Body of pancreas (tissue), 4 donors: ENCODE results near the gene ANKRD39. TPM values are rescaled to one million over a fixed set of nuclear protein-coding genes. Genes with fewer than 3 reads are reported as not detected.
A peak's percentile ranks its signal among the peaks of the same experiment; 100 is the strongest.

Experiments used
- ATAC-seq: fragments of 150-250 bp; one replicate; pipeline ENCODE4 v1.9.1; 2016
- DNase-seq, 4 donors: peaks; one replicate each; pipeline ENCODE4 v3.0.0-alpha.2; 2019
- H3K27ac ChIP-seq, 4 donors: fragments of 200-600 bp; sonication (generic); 1 replicate in 3 of 4; 2 replicates in 1 of 4; pipeline versions ENCODE4 v1.5.1 to v1.6.1; 2016 to 2019; ENCODE audit warnings: mild to moderate bottlenecking in 1 of 4, mixed read lengths in 1 of 4, moderate library complexity in 1 of 4
- H3K27me3 ChIP-seq, 2 donors: fragments of 200-600 bp; sonication (generic); one replicate each; pipeline ENCODE4 v1.6.0; 2016; ENCODE audit warnings: mild to moderate bottlenecking in 1 of 2
- H3K36me3 ChIP-seq, 2 donors: fragments of 200-600 bp; sonication (generic); replicated peaks in 1 of 2; 2 replicates each; pipeline ENCODE4 v1.5.1; 2016; ENCODE audit warnings: low read depth in 2 of 2; ENCODE audit not compliant: insufficient read depth in 1 of 2
- H3K4me1 ChIP-seq: fragments of 200-600 bp; sonication (generic); one replicate; pipeline ENCODE4 v1.6.0; 2016
- H3K4me3 ChIP-seq, 2 donors: fragments of 200-600 bp; sonication (generic); 1 replicate in 1 of 2; 2 replicates in 1 of 2; pipeline ENCODE4 v1.5.1; 2016 to 2019
- H3K9me3 ChIP-seq, 3 donors: fragments of 200-600 bp; sonication (generic); 1 replicate in 2 of 3; 2 replicates in 1 of 3; pipeline ENCODE4 v1.5.1; 2016
- CTCF ChIP-seq, 7 experiments: fragments of 450-650 bp in 4 of 7; fragments of 200-600 bp in 3 of 7; sonication (generic) in 3 of 7; IDR thresholded peaks; one replicate each; pipeline ENCODE4 v1.5.1; 2016 to 2019; ENCODE audit warnings: antibody characterized with exemption in 7 of 7
- POLR2A ChIP-seq, 3 donors: fragments of 450-650 bp; IDR thresholded peaks; one replicate each; pipeline ENCODE4 v1.6.1; 2016; ENCODE audit warnings: antibody characterized with exemption in 3 of 3, mild to moderate bottlenecking in 2 of 3
- WGBS, 2 donors: methylation state at CpG; one replicate each; pipeline ENCODE4 v1.1.5; 2017; 5-methylcytosine and 5-hydroxymethylcytosine counted together
- intact Hi-C: fragments of 100-400 bp; cut with DNase I; formaldehyde crosslinking; loops from one replicate; pipeline ENCODE4 v1.15.1; 2023
- total RNA-seq, 2 donors: library from RNA; depleted of rRNA; stranded (reverse); fragments of >200 nt; gene quantifications; one replicate each; pipeline ENCODE4 v1.1.0, GENCODE V29; 2016

The ANKRD39 gene
- total RNA-seq, 2 donors from 2014 or later = 2.3 to 14.3 TPM

GRCh38 chr2:96887493-96888012 is 29.7 kb upstream of the ANKRD39 start:
- no peaks in the 10 kb centered on the region for H3K27me3 ChIP-seq
- WGBS, 2 donors = 78 to 80% methylated on average over 18 of the region's 18 CpGs
- DNase-seq = no peak
- TF ChIP-seq POLR2A (IDR thresholded peaks at IDR 0.05) (no peak), CTCF (IDR thresholded peaks at IDR 0.05) (no peak)
- H3K27ac ChIP-seq = peak overlapping the region in 2 of 4 donors; percentile 54 to 63
- H3K9me3 ChIP-seq = no peaks in the 10 kb centered on the region
- no peak overlapping the region for H3K4me3 ChIP-seq
- intact Hi-C loops = no loop called here
- H3K4me1 ChIP-seq = peaks cover 15% of the 10 kb centered on the region
- ATAC-seq = no peak
- no peaks in the 10 kb centered on the region for H3K36me3 ChIP-seq

- intact Hi-C loops = no loop called here
- ATAC-seq (no peak), DNase-seq (no peak)
- 84 to 88% methylated on average over 20 to 23 of the region's 23 CpGs for WGBS, 2 donors
- Histone ChIP-seq H3K36me3 (no peaks in the 10 kb centered on the region), H3K27me3 (no peaks in the 10 kb centered on the region), H3K27ac (no peak overlapping the region), H3K4me1 (peaks cover 15% of the 10 kb centered on the region), H3K9me3 (no peaks in the 10 kb centered on the region), H3K4me3 (no peak overlapping the region)
- TF ChIP-seq CTCF (IDR thresholded peaks at IDR 0.05) (no peak), POLR2A (IDR thresholded peaks at IDR 0.05) (no peak)
Measured at GRCh38 chr2:96885432-96886347, 27.9 kb upstream of the ANKRD39 start.

GRCh38 chr2:96884299-96885094 is 26.7 kb upstream of the ANKRD39 start:
- ATAC-seq (no peak), DNase-seq (no peak)
- Histone ChIP-seq H3K4me3 (no peak overlapping the region), H3K9me3 (no peaks in the 10 kb centered on the region), H3K36me3 (no peaks in the 10 kb centered on the region), H3K27me3 (no peaks in the 10 kb centered on the region), H3K27ac (no peak overlapping the region), H3K4me1 (peaks cover 15% of the 10 kb centered on the region)
- TF ChIP-seq CTCF (IDR thresholded peaks at IDR 0.05) (no peak), POLR2A (IDR thresholded peaks at IDR 0.05) (no peak)
- intact Hi-C loops = no loop called here
- WGBS, 2 donors = 83 to 86% methylated on average over 6 to 19 of the region's 19 CpGs

- WGBS, 2 donors = 79 to 86% methylated on average over 6 to 9 of the region's 9 CpGs
- TF ChIP-seq POLR2A (IDR thresholded peaks at IDR 0.05) (no peak), CTCF (IDR thresholded peaks at IDR 0.05) (no peak)
- no peak overlapping the region for H3K27ac ChIP-seq
- H3K4me1 ChIP-seq = peaks cover 8% of the 10 kb centered on the region
- H3K27me3 ChIP-seq = no peaks in the 10 kb centered on the region
- H3K36me3 ChIP-seq = no peaks in the 10 kb centered on the region
- no peaks in the 10 kb centered on the region for H3K9me3 ChIP-seq
- DNase-seq (no peak), ATAC-seq (no peak)
- no peak overlapping the region for H3K4me3 ChIP-seq
- intact Hi-C loops = no loop called here
Measured at GRCh38 chr2:96883306-96883705, 25.5 kb upstream of the ANKRD39 start.
